Measurements from ENCODE around the gene MRPL39. TPM values are rescaled to one million over a fixed set of nuclear protein-coding genes. Genes with fewer than 3 reads are reported as not detected.

The MRPL39 gene
- total RNA-seq, 4 donors from 2014 or later: 16.1 to 23.0 (median 19.9) TPM

DNA sequence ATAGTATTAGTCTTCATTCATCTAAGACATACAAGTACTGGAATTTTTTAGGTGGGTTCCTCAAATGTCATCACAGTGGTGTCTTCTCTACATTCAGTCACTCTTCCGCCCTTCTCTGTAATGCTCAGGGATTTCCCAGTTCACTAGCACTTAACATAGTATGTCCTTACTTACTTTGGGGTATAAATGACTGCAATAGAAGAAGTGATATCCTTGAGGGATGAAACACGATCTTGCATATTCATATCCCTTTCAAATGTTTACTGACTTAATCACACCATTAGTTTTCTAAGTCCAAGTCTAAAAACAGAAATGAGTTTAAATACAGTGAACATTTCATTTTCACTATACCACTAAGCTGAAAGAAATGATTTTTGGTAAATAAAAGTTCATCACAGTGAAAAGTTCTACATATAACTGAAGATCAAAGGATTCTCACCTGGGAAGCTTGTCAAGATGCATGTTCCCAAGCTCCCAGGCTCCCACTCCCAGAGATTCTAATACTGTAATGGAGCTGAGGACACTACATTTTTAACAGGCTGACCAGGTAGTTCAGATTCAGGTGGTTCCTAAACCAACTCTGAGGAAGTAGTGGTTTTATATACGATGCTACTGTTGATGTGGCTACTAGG lies 29.7 kb downstream of the MRPL39 start:
- Histone ChIP-seq H3K4me1 (no peaks in the 10 kb centered on the region), H3K9me3 (no peaks in the 10 kb centered on the region), H3K27ac (no peak overlapping the region), H3K4me3 (replicated peaks in 1 of 3) (no peak overlapping the region), H3K27me3 (no peaks in the 10 kb centered on the region), H3K36me3 (no peaks in the 10 kb centered on the region)
- intact Hi-C loops (cut with DNase I): no loop called here
- TF ChIP-seq, protein P1, sequence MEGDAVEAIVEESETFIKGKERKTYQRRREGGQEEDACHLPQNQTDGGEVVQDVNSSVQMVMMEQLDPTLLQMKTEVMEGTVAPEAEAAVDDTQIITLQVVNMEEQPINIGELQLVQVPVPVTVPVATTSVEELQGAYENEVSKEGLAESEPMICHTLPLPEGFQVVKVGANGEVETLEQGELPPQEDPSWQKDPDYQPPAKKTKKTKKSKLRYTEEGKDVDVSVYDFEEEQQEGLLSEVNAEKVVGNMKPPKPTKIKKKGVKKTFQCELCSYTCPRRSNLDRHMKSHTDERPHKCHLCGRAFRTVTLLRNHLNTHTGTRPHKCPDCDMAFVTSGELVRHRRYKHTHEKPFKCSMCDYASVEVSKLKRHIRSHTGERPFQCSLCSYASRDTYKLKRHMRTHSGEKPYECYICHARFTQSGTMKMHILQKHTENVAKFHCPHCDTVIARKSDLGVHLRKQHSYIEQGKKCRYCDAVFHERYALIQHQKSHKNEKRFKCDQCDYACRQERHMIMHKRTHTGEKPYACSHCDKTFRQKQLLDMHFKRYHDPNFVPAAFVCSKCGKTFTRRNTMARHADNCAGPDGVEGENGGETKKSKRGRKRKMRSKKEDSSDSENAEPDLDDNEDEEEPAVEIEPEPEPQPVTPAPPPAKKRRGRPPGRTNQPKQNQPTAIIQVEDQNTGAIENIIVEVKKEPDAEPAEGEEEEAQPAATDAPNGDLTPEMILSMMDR (IDR thresholded peaks at IDR 0.05): no peak
- 91 to 95% methylated on average over 3 of the region's 3 CpGs for WGBS, 2 donors
- no peak for DNase-seq

DNA sequence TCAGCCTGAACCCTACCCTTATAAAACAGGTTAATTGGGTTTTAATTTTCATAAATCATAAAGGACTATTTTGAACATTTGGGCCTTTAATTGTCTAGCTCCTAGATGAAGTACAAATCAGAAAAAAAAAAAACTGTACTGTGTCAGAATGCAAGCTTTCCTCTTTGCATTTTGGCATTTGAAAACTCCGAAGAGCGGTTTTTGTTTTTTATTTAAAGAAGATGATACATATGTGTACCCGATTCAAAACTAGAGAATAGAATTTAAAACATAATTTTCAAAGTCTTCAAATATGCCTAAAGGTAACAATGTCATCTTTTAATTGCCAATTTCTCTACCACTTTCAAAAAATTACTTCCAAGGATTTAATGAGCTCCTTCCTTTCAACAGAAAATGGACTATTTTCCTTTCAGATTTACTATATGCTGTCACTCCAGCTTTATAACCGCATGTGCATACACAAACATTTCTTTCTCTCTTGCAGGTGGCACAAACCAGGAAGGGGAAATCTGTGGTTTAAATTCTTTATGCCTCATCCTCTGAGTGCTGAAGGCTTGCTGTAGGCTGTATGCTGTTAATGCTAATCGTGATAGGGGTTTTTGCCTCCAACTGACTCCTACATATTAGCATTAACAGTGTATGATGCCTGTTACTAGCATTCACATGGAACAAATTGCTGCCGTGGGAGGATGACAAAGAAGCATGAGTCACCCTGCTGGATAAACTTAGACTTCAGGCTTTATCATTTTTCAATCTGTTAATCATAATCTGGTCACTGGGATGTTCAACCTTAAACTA lies 33.7 kb downstream of the MRPL39 start:
- no peaks in the 10 kb centered on the region for H3K27me3 ChIP-seq
- H3K4me1 ChIP-seq: no peaks in the 10 kb centered on the region
- H3K36me3 ChIP-seq: no peaks in the 10 kb centered on the region
- no peak overlapping the region for H3K27ac ChIP-seq
- H3K4me3 ChIP-seq (replicated peaks in 1 of 3): no peak overlapping the region
- TF ChIP-seq POLR2A (IDR thresholded peaks at IDR 0.05): no peak
- TF ChIP-seq, protein P1 (IDR thresholded peaks at IDR 0.05): no peak
- H3K9me3 ChIP-seq: no peaks in the 10 kb centered on the region
- no peak for DNase-seq
- intact Hi-C loops (cut with DNase I): no loop called here
- WGBS, 2 donors: 73 to 79% methylated on average over 6 of the region's 6 CpGs

DNA sequence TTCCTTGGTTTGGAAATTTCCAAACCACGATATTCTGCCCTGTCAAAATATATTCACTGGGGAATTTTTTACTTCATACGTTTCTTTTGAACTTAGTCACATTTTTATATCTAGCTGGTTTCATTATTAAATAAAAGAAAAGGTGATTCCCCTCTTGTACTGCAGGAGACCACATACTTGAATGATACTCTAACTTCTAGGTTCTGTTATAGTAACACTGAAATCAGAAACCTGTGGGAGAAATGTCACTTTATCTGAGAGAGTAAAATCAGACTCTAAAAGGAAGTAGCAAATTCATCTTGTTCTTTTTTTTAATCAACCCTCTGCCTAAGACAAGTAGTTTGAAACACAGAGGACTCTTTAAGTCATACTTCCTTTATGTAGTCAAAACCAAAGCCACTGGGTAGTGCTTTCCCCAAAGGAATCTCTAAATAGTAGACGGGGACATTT lies 34.4 kb downstream of the MRPL39 start:
- WGBS, 2 donors: 75 to 85% methylated on average over 3 of the region's 3 CpGs
- TF ChIP-seq POLR2A (IDR thresholded peaks at IDR 0.05): no peak
- TF ChIP-seq, protein P1 (IDR thresholded peaks at IDR 0.05): no peak
- DNase-seq: no peak
- intact Hi-C loops (cut with DNase I): no loop called here
- Histone ChIP-seq H3K27ac (no peak overlapping the region), H3K9me3 (no peaks in the 10 kb centered on the region), H3K36me3 (no peaks in the 10 kb centered on the region), H3K27me3 (no peaks in the 10 kb centered on the region), H3K4me3 (replicated peaks in 1 of 3) (no peak overlapping the region), H3K4me1 (no peaks in the 10 kb centered on the region)

DNA sequence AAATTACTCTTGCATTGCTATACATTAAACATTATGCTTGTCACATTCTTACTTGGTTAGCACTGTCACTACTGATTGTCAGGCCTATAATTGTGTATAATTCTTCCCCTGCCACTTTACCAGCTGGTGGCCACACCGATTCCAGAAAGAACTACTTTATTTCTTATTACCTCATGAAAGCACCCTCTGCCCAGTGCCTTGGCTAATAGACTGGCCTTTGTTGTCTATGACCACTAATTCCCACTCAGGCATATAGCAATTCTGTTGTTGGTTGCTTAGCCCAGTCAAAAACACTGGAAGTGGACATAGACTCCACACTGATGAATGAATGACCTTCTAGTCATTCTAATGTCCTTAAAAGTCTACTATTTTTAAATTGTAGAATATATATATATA lies 35.6 kb downstream of the MRPL39 start:
- Histone ChIP-seq H3K9me3 (no peaks in the 10 kb centered on the region), H3K27ac (no peak overlapping the region), H3K4me1 (no peaks in the 10 kb centered on the region), H3K27me3 (no peaks in the 10 kb centered on the region), H3K36me3 (no peaks in the 10 kb centered on the region), H3K4me3 (replicated peaks in 1 of 3) (no peak overlapping the region)
- TF ChIP-seq POLR2A (IDR thresholded peaks at IDR 0.05): no peak
- TF ChIP-seq, protein P1 (IDR thresholded peaks at IDR 0.05): no peak
- WGBS, 2 donors: 89% methylated on average over 1 of the region's 1 CpG
- intact Hi-C loops (cut with DNase I): no loop called here
- DNase-seq: no peak

DNA sequence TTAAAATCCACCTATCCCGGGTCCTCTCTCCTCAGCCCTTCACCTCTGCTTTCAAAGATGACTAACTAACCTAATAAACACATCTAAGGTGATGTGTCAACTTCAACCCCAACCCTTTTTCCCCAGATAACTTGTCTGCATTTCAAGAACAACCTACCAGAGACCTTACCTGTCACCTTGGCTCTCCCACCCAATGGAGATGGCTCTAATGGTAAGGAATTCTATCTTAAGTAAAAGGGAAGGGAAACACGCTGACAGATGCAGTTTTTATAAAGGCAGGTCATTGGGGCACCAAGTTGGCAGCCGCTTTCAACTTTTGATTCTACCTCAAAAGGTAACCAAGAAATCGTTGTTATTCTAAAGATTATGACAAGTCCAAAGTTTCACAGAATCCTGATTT lies 37.6 kb downstream of the MRPL39 start:
- Histone ChIP-seq H3K27me3 (no peaks in the 10 kb centered on the region), H3K36me3 (no peaks in the 10 kb centered on the region), H3K4me3 (replicated peaks in 1 of 3) (no peak overlapping the region), H3K9me3 (no peaks in the 10 kb centered on the region), H3K27ac (no peak overlapping the region), H3K4me1 (no peaks in the 10 kb centered on the region)
- WGBS, 2 donors: 92 to 97% methylated on average over 4 of the region's 4 CpGs
- TF ChIP-seq, protein P1 (IDR thresholded peaks at IDR 0.05): no peak
- no peak for TF ChIP-seq POLR2A (IDR thresholded peaks at IDR 0.05)
- intact Hi-C loops (cut with DNase I): no loop called here
- DNase-seq: no peak
